GM04504 (cell line): ENCODE data around the gene CDC14B.

ENCODE experiments used
- DNase-seq: peaks from one replicate; pipeline ENCODE4 v3.0.0-alpha.2; 2012; ENCODE audit warnings: low read depth

CDC14B gene

DNA sequence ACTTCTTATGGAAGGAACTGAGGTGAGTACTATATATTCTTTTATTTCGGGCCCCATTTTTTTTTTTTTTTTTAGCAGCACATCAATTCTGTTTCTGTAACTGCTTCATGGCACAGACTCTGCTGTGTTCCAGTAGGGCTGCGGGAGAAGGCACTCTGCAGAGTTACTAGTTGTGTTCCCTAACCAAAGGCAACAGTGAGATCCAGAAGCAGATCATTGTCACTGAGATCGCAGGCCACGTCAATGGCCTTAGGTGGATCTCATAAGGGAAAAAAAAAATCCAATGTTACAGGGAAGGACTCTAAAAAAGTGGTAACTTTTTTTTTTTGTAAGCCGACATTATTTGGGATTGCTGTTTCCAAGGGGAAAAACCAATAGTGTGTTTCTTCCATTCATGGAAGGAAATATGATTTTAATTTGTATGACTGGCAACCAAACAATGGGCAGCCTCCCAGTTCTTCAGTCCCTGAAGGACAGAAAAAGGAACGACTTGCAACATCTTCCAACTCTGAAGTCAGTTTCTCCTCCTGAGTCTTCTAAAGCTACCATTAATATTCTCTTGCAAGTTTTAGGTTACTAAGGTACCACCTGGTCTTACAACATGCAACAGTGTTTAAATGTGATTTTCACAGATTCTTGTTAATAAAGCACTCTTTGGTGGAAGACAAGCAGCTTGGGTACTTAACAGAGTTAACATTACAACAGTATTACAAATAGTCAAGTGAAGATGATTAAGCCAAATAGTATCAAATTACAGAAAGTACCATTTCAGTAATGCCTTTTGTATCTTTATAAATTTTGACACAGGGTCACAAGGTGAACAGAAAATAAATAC, 116.9 kb downstream of the CDC14B start:
- DNase-seq: no peak

DNA sequence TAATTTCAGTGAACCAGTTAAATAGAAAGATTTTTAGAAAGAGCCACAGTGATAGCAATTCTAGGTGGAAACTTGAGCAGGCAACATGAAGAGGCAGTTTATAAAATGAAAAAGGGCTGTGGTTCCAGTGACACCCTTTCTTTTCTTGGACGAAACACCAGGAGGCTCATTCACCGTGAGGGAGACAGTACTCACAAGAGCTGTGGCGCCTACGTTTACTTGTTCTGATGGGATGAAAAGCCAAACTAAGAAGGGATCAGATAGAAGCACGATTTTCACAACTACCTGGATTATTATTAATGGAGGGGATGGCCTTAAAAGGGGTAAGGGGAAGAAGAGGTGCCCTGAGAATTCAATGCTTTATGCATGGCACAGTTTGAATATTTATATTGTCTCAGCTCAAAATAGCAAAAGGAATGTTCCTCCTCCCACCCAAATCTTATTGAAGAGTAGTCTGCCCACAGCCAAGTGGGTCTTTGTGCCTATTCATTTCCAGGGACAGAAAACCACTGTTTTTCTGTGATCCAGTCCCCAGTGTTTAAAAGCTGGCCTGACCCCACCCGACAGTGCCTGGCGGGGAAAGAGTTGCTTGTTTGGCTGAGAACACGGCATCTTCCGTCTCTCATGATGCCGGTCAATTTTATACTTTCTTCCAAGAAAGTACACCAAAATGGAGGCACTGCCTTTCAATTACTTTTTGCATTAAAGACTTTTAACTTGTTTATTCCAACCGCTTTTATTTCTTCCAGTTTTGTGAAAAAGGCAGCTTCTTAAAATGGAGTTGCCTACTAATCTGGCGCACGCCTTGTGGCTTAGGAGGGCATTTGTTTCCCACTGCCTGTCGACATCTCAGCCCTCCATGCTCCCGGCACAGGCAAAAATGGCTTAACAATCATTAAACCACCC, 117.8 kb downstream of the CDC14B start:
- no peak for DNase-seq

- no peak for DNase-seq
Measured at GRCh38 chr9:96500696-96501632, 118.7 kb downstream of the CDC14B start.

DNA sequence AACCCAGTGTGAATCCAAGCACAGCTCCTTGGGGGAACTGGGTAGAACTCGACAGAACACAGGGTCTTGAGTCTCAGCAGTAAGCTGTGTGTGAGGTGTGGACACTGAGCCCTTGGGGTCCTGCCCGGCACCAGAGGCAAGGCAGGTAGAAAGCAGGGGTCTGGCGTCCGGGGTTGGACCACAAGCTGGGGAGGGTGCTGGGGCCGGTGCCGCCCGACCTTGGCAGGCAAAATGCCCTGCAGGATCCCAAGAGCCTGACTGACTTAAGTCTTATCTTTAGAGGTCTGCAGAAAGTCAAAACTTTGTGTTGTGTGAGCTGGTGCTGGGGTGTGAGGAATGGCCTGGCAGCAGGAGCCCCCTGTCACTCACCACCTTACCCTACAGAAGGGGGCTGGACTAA, 120.4 kb downstream of the CDC14B start:
- DNase-seq: no peak

DNA sequence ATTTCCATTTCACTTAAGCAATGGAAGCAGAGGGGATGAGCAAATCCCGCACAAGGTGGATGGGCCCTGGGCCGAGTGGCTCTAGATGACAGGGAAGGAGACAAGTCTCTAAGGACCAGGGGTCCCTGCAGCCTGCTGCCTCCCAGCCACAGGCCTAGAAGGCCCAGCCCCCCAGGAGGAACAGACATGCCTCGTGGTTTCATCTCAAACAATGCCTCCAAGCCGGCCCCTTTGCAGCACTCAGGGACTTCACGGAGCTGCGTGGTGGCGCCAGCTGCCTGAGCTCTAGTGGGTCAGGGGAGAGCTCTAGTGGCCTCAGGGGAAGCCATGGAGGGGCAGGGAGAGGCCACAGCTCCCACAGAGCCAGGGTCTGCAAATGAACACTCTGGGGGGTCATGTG, 120.8 kb downstream of the CDC14B start:
- DNase-seq: no peak

DNA sequence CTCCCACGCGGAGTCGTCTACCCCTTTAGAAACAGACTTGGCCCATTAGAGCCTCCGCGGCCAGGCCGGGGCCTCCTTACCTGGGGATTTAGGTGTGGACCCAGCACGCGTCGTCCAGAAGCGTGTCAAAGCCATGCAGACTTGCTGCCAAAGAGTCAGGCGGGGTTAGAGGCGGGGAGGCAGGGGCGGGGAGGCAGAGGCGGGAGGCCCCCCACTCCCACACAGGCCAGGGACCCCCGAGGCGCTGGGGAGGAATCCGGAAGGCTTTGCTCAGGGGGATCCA, 122.6 kb downstream of the CDC14B start:
- DNase-seq: no peak

- no peak for DNase-seq
Measured at GRCh38 chr9:96496368-96497116, 123.1 kb downstream of the CDC14B start.

GRCh38 chr9:96495341-96495740, 124.3 kb downstream of the CDC14B start:
- DNase-seq: peak; percentile 79

DNA sequence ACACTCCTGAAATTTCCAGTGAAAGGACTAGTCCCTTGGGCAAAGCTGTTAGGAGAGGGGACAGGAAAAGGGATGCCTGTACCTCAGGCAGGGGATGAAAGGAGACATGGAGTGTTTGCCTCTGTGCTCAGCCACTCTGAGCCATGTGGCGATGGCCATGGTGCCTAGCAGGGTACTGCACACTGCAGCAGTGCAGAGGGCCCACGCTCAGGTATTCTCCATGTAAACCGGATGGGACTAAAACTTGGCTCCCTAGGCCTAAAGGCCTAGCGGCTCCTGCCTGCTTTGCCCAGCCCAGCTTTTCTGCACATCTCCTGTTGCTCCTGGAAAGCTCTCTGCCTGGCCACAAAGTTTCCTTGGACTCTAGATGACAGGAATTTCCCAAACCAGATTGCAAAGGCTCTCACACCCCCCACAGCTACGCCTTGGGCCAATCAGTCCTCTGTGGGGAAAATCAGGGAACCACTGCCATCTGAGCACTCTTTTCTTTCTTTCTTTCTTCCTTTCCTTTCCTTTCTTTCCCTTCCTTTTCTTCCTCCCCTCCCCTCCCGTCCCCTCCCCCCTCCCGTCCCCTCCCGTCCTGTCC, 125.3 kb downstream of the CDC14B start:
- DNase-seq: no peak

GRCh38 chr9:96493757-96494156, 125.9 kb downstream of the CDC14B start:
- DNase-seq: no peak

DNA sequence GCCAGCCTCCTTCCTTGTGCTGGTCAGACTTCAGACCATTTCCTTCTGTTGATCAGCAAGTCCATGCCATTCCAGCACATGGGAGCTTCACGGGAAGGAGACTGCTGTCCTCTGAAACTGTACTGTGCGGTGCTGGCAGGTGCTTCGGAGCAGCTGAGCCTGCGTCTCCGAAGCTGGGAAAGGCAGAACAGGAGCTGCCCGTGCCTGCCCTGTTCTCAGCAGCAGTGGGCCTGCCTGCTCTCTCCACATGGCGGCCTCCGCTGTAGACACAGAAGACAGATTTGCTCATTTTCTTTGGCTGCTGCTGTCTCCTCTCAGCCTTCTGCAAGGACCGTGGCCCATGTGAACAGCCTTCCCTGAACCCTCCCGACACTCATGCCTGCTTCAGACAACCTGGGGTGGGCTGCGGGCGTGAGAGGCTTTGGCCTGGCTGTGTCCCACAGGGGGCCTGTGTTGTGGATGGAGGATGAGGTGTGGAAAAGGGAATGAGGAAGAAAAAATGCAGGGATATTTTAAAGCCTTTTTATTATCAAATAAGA, 126.6 kb downstream of the CDC14B start:
- no peak for DNase-seq

DNA sequence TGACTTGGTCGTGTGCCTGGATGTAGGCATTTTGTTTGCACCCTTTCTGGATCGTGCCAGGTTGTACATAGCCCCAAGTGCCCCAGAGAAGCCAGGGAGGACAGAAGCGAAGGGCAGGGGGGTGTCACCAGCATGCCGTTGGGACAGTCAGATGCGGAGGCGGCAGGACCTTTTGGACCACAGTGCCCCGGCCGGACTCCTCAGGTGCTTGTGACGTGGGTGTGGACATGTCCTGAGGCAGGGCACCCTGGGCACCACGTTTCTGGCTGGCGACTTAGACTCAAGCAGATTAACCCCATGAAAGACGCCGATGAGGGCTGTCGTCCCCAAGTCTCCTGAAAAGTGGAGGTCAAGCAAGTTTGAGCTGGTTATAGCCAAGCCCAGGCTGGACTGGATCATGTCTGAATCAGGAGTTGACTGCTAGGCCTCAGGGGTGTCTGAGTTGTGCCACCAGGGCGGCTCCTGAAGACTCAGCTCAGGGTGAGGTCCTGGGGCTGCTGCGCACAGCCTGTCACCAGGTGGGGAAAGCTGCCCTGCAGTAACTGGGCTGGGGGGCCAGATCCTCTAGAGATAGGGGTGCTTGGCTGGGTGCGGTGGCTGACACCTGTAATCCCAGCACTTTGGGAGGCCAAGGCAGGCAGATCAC, 127.6 kb downstream of the CDC14B start:
- DNase-seq: no peak

DNA sequence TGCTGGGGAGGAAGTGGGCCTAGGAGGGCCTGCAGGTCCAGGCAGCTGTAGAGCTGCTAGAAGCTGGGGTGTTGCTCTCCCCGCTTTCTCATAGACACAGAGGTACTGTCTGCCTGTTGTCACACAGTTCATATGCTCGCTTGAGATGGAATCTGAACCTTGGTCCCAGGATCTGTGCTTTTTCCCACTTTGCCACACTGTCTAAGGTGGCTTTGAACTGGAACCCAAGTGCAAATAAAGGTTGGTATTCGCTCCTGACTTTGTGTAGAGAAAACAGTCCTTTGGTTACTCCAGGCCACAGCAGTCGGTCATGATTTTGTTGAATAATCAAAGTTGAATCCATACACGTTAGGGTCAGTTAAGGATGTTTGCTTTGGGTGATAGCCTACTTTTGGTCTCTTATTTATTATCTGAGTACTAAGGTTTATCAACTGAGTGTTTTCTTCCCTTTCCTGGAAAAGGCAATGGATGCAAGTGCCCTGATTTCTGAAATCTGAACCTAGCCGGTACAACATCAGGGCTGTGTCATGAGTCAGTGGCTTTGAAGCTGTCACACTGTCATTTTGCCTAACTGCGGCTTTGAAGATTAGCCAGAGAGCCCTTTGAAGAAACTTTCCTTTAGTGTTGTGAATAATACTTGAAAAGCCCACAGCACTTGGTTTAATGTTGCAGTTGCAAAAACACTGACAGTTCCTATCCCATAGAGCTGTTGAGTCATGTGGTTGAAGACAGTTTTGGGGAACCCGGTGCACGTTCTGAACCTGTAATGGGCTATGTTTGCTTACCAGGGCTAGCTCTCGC, 128.4 kb downstream of the CDC14B start:
- DNase-seq: no peak

DNA sequence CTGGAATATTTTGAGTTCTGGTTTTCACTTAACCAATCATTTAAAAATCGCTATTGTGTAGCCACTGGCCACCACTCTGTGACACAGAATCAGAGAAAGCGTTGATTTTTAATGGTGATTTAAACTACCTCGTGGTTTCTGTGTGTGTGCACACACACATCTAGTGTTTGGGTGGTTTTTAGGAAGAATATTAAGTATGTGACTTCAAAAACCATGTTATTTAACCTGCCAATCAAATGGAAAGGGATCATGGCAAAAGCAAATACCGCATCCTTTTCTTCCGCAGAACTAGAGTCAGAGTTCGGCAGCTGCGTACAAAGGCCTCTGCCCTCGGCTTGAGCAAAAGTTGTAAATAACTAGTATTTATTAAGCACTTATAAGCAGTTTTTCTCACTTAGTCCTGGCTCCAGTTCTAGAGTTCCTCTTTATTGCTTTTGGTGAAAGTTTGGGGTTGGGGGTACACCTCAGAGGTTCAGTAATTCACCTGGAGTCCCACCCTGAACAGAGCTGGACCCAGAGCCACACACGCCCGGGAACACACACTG, 129.0 kb downstream of the CDC14B start:
- no peak for DNase-seq

GRCh38 chr9:96489482-96489979, 130.1 kb downstream of the CDC14B start:
- no peak for DNase-seq

- peak; percentile 64 for DNase-seq
Measured at GRCh38 chr9:96487949-96488348, 131.7 kb downstream of the CDC14B start.

DNA sequence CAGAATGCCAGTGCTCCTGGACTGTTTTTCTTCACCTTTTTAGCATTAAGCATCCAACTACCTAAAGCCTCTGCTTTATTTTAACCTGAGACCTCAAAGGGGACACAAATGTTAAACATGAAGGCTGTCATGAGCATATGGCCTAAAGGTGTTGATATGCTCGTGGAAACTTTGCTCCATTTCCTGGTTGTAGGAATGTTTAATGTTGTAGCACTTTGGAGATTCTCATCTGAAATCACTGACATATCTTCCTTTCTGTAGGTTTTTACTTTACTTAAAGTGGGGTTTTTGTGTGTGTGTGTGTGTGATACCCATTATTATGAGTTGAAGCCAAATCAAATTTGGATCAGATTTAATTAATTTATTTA, 132.6 kb downstream of the CDC14B start:
- DNase-seq: no peak

DNA sequence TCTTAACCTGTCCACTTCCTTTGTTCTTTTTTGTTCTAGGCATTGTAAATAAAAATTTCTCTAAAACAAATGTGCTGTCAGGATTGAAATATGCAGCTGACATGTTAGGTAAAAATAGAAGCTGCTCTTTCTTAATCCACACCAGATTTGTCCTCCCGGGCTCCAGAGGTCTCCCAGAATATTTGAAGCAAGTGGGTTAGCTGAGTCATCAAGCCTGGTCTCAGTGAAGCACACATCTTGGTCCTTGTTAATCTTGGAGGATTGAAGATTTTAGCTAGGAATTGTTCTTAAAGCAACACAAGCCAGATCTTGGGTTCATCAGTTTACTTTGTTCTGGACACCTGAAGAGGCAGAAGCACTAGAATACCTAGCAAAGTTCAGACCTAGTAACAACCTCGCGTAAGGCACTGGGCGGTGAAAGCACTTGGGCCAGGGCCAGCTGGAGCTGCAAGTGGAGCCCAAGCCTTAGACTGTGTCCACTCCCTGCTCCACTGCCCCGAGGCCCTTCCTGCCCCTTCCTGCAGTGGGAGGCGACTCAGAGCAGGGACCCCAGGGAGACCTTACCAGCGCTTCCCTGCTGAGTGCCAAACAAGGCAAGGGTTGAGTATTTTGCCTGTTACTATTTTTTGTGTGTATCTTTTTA, 133.1 kb downstream of the CDC14B start:
- DNase-seq: peak; percentile 78

DNA sequence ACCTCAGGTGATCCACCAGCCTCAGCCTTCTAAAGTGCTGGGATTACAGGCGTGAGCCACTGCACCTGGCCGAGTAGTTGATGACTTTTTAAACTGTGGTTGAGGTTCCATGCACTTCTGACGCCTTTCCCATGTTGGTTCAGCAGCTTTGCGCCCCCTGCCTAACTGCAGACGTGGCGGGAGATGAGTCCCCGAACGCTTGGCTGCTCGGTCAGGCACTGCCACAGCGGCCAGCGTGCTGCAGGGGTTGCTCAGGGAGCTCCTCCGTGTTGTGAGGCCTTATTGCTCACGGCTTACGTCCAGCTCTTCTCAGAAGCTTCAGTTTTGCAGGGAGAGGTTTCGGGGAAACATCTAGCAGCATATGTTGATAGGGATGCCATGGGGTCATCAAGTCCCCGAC, 134.4 kb downstream of the CDC14B start:
- no peak for DNase-seq
